Thymus (tissue), 11 donors: ENCODE data around the gene CAD. TPM values are rescaled to one million over a fixed set of nuclear protein-coding genes. Genes with fewer than 3 reads are reported as not detected.

ENCODE experiments used
- DNase-seq, 9 donors: peaks; one replicate each; pipeline ENCODE4 v3.0.0-alpha.2; 2013; ENCODE audit warnings: low spot score in 9 of 9, low read depth in 6 of 9, missing footprints in 1 of 9
- H3K27ac ChIP-seq, 2 donors: one replicate each; pipeline ENCODE4 v1.5.1; 2013; ENCODE audit warnings: control low read depth in 1 of 2, low read depth in 1 of 2, low read length in 1 of 2, mild to moderate bottlenecking in 1 of 2, moderate library complexity in 1 of 2
- H3K27me3 ChIP-seq, 2 donors: one replicate each; pipeline ENCODE4 v1.5.1; 2013; ENCODE audit warnings: low read length in 1 of 2; ENCODE audit not compliant: control insufficient read depth in 2 of 2, insufficient read depth in 1 of 2
- H3K36me3 ChIP-seq, 2 donors: one replicate each; pipeline ENCODE4 v1.5.1; 2013; ENCODE audit warnings: low read length in 1 of 2, mild to moderate bottlenecking in 1 of 2, moderate library complexity in 1 of 2; ENCODE audit not compliant: control insufficient read depth in 2 of 2, insufficient read depth in 2 of 2
- H3K4me1 ChIP-seq, 2 donors: one replicate each; pipeline ENCODE4 v1.5.1; 2013; ENCODE audit warnings: low read length in 2 of 2; ENCODE audit not compliant: control insufficient read depth in 2 of 2, insufficient read depth in 2 of 2
- H3K4me3 ChIP-seq, 2 donors: one replicate each; pipeline ENCODE4 v1.5.1; 2013; ENCODE audit warnings: low read length in 2 of 2, control low read depth in 1 of 2, mild to moderate bottlenecking in 1 of 2
- H3K9me3 ChIP-seq, 2 donors: one replicate each; pipeline ENCODE4 v1.5.1; 2013; ENCODE audit warnings: low read length in 1 of 2, mild to moderate bottlenecking in 1 of 2; ENCODE audit not compliant: control insufficient read depth in 2 of 2, insufficient read depth in 1 of 2
- WGBS: extraction: QIAGEN DNeasy Blood & Tissue Kit; methylation state at CpG from one replicate; pipeline ENCODE4 v1.1.7; 2013; 5-methylcytosine and 5-hydroxymethylcytosine counted together
- polyA plus RNA-seq: library from polyadenylated mRNA; stranded (reverse); fragments of 200-250 nt; gene quantifications from one replicate; pipeline ENCODE4 v1.2.3, GENCODE V29; 2013
- total RNA-seq: library from RNA; stranded (reverse); fragments of 120-200 nt; gene quantifications from one replicate; pipeline ENCODE4 v1.2.4, GENCODE V29; 2013
- donor health status: healthy.

Gene CAD
- total and polyA plus RNA-seq, 2 donors = 14.8 to 18.6 TPM

DNA sequence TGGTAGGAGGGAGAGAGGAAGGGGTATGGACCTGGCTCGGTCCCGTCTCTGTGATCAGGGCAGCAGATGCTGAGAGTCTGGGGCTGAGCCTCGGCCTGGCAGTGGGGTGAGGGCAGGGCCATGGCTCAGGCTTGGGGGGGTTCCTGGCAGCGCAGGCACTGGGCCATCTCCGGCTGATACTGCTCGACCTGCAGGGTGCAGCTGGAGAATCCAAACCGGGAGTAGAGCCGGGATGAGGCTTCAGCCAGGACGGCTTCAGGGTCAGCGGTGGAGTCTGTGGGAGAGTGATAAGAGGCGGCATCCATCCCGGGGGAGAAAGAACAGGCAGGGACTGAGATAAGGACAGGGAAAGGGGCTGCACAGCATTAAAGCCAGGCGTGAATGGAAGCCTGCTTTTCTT, 38.0 kb downstream of the CAD start:
- DNase-seq = no peak
- Histone ChIP-seq H3K4me3 (no peak overlapping the region), H3K4me1 (peaks cover 0 to 2% of the 10 kb centered on the region in 2 donors), H3K36me3 (no peaks in the 10 kb centered on the region), H3K27me3 (peaks cover 10 to 80% of the 10 kb centered on the region in 2 donors), H3K27ac (no peak overlapping the region), H3K9me3 (no peaks in the 10 kb centered on the region)
- WGBS = 80% methylated on average over 13 of the region's 13 CpGs

DNA sequence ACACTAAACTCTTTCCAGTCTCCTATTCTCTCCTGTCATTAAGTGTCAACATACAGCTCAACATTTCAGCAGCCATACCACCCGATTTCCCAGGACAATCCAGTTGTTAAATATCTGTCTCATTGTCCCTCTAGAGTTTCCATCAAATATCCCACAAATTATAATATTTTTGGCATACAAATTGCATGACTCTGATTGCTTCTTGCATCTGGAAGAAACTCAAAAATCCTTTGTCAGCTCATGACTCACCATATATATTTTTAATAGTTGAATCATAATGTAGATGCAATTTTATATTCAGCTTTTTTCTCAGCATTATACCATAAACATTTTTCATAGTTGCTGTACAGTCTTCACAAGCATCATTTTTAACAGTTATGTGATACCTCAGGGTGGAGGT, 38.5 kb downstream of the CAD start:
- Histone ChIP-seq H3K4me1 (no peaks in the 10 kb centered on the region), H3K4me3 (no peak overlapping the region), H3K9me3 (no peaks in the 10 kb centered on the region), H3K36me3 (no peaks in the 10 kb centered on the region), H3K27me3 (peaks cover 15 to 80% of the 10 kb centered on the region in 2 donors), H3K27ac (no peak overlapping the region)
- 86% methylated on average over 1 of the region's 1 CpG for WGBS
- no peak for DNase-seq

DNA sequence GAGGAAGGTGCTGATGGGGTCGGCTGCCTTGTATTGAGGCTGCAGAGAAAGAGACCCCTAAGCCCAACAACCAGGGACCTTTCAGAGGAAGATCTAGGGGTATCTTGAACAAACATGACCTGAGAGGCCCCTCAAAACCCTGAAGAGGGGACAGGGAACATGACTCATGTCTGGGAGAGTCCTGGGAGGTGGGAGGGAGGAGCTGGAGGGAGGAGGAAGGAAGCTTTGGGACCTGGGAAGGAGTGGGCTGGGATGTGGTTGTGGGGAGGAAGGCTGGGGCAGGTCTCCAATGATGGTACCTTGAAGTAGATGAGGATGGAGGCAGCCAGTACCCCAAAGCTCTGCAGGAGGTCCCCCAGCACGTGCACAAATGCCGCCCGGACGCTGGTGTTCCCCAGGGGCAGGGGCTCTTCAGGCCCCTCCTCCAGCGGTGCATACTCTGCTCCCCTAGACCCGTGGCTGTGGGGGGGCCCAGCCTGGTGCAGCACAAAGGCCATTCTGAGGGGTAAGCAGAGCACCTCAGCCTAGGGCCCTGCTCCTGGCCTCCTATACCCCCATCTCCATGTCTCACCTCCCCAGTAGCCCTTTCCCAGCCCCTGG, 39.8 kb downstream of the CAD start:
- no peak for DNase-seq
- no peak overlapping the region for H3K4me3 ChIP-seq
- 86% methylated on average over 7 of the region's 7 CpGs for WGBS
- H3K36me3 ChIP-seq = no peaks in the 10 kb centered on the region
- H3K27me3 ChIP-seq = peaks cover 27 to 80% of the 10 kb centered on the region in 2 donors
- H3K27ac ChIP-seq = no peak overlapping the region
- H3K9me3 ChIP-seq = no peaks in the 10 kb centered on the region
- peaks cover 0 to 4% of the 10 kb centered on the region in 2 donors for H3K4me1 ChIP-seq

DNA sequence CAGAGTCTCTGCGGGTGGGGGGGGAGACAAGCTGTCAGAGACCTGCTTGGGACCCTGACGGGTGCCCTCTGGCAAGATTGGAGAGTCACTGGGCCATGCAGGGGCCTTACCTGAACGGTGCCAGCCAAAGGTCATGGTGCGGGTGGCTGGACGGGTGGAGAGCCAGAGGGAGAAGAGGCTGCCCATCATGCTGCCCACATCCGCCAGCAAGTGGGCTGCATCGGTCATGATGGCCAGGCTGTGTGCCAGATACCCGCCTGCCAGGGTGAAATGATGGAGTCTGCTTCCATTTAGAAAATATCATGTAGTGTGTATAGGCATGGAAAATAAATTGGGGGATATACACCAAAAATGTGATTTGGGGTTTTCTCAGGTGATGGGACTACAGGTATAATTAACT, 40.9 kb downstream of the CAD start:
- peaks cover 38 to 89% of the 10 kb centered on the region in 2 donors for H3K27me3 ChIP-seq
- peaks cover 4 to 5% of the 10 kb centered on the region in 2 donors for H3K4me1 ChIP-seq
- H3K36me3 ChIP-seq = no peaks in the 10 kb centered on the region
- no peaks in the 10 kb centered on the region for H3K9me3 ChIP-seq
- no peak overlapping the region for H3K4me3 ChIP-seq
- WGBS = 94% methylated on average over 8 of the region's 8 CpGs
- H3K27ac ChIP-seq = no peak overlapping the region
- no peak for DNase-seq

DNA sequence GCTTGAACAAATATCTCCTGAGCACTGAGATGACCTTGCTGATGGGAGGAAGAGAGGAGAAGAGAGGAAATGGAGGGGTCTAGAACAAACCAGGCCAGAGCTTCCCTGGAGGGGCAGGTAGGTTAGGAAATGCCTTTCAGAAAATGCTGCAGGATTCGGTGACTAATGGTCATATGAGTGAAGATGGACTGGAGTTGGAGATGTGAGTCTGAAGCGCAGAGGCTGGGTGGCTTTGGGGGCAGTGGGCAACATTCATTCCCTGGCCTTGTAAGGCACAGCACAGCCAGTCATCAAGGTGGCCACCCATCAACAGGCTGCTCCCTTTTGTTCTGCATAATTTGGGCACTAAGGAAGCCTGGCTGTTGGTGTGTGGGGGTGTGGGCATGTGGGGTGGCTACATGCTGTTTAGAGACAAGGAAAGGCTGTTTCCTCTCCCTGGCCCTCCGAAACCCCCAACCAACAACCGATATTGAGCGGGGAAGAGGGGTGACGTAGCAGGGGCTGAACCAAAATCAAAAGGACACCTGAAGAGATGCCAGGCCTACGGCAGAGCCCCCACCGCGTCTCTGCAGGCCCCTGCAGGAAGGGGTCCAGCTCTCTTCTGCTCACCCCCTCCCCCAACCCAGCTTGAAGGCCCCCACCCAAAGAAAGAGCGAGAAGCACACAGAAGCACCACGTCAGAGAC, 44.2 kb downstream of the CAD start:
- WGBS = 63% methylated on average over 11 of the region's 11 CpGs
- H3K27me3 ChIP-seq = peaks cover 70 to 98% of the 10 kb centered on the region in 2 donors
- H3K27ac ChIP-seq = no peak overlapping the region
- no peaks in the 10 kb centered on the region for H3K9me3 ChIP-seq
- H3K4me3 ChIP-seq = no peak overlapping the region
- peaks cover 13 to 25% of the 10 kb centered on the region in 2 donors for H3K4me1 ChIP-seq
- DNase-seq = no peak
- H3K36me3 ChIP-seq = no peaks in the 10 kb centered on the region

DNA sequence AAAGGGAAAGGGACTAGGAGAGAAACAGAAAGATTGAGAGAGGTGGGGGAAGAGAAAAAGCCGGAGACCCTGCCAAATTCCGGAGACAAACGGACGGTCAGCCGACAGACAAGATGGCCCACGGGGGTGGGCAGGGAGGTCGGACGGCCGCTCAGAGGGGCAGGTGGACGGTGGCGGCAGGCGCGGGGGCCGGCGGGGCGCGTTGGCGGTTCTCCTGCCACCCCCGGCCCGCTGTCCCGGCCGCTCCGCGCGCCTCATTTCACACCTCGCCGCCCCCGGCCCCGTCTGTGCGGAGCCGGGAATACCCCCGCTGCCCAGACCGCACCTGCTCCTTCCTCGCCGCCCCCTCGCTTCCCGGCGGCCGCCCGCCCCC, 44.7 kb downstream of the CAD start:
- Histone ChIP-seq H3K27ac (no peak overlapping the region), H3K9me3 (no peaks in the 10 kb centered on the region), H3K27me3 (peaks cover 68 to 98% of the 10 kb centered on the region in 2 donors), H3K36me3 (no peaks in the 10 kb centered on the region), H3K4me1 (peaks cover 13 to 25% of the 10 kb centered on the region in 2 donors), H3K4me3 (peak overlapping the region in 1 of 2 donors; percentile 54)
- DNase-seq = no peak
- 7% methylated on average over 40 of the region's 40 CpGs for WGBS

DNA sequence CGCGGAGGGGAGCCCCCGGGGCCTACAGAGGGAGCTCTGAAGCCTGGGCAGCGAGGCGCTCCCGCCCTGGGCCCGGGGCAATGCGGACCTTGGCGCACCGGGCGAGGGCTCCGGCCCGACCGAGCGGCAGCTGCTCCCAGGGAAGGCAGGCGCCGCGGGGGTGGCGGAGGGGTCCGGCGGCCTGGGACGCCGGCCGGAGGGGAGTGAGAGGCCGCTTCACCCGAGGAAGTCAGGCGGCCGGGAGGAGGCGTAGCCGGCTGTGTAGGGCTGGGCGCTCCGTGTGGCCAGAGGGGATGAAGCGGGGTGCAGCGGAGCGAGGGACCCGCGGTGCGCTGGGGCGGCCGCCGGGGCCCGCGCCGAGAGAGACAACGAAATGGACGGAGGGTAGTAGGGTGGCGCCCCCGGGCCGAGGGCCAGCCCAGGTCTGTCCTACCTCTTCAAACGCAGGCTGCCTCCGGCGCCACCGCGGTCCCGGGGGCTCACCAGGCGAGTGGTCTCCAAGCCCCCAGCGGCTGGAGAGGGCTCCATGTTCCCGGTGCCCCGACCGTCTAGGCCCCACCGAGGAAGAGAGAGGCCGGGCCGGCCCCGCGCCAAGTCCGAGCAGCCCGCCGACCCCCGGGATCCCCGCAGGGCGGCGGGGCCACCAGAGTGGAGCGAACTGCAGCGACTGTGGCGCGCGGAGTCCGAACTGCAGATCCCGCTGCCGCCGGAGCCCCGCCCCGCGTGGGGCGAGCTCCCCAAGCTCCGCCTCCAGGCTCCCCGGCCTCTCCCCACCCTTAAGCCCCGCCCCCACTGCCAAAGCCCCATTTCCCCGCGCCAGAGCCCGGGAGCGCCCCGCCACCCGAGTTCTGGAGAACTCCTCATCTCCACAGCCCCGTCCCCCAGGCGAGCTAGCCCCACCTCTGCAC, 45.5 kb downstream of the CAD start, which contains the start of gene SLC30A3:
Gene SLC30A3, minus strand, starts transcription at position 669 of the 908 bp plus-strand sequence. Its CDS starts 141 bp downstream, at position 528.
- Histone ChIP-seq H3K4me3 (peak within 1 kb of the TSS; percentile 24 to 54), H3K36me3 (no peaks in the 10 kb centered on the region), H3K9me3 (no peaks in the 10 kb centered on the region), H3K27ac (no peak within 1 kb of the TSS), H3K27me3 (peaks cover 68 to 97% of the 10 kb centered on the region in 2 donors), H3K4me1 (peaks cover 13 to 25% of the 10 kb centered on the region in 2 donors)
- peak in 8 of 9 donors; percentile 29 to 64 (median 36) for DNase-seq
- WGBS = 2% methylated on average over 96 of the region's 96 CpGs

DNA sequence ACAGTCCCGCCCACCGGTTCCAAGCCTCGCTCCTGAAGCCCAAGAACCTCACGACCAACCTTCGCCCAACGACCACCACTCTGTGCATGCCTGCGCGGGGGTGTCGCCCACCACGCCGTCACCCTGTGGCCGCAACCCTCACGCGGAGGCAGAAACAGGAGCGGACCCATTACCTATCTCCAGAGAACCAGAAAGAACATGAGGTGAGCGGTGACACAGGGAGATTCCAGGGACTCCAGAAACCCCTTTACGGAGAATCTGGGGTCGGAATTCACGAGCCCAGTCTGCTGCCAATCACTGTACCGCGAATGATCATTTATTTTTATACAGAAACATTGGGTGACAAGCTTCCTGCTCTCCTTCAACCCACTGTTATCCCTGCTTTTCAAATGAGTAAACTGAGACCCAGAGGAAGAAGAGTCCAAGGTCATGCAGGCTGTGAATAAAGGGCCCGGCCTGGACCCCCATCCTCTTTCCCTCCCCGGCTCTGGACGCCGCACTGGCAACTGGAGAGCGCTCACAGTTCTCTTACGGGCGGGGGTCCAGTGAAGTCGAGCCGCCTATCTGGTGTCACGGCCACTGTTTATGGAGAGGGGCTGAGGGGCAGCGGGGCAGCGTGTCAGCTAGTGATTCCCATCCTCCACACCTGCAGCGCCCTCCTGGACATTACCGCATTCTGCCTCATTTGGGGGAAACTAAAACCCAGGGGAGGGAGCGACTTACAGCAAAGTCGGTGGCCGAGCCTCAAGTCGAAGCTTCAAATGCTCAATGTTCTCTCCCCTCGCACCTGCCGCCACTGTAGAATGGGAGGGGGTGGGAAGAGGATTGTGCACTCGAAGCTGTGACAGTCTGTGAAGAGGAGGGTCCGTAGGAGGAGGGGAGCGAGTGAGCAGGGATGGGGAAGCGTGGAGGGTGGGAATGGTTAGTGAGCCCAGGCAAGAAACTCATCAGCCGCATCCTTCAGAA, 46.4 kb downstream of the CAD start:
- Histone ChIP-seq H3K4me3 (peak overlapping the region in 1 of 2 donors; percentile 54), H3K36me3 (no peaks in the 10 kb centered on the region), H3K9me3 (no peaks in the 10 kb centered on the region), H3K27ac (no peak overlapping the region), H3K4me1 (peaks cover 13 to 25% of the 10 kb centered on the region in 2 donors), H3K27me3 (peaks cover 68 to 95% of the 10 kb centered on the region in 2 donors)
- WGBS = 4% methylated on average over 46 of the region's 46 CpGs
- peak in 1 of 9 donors; percentile 16 for DNase-seq
